Measurements from ENCODE around the gene IPMK.

The IPMK gene

DNA sequence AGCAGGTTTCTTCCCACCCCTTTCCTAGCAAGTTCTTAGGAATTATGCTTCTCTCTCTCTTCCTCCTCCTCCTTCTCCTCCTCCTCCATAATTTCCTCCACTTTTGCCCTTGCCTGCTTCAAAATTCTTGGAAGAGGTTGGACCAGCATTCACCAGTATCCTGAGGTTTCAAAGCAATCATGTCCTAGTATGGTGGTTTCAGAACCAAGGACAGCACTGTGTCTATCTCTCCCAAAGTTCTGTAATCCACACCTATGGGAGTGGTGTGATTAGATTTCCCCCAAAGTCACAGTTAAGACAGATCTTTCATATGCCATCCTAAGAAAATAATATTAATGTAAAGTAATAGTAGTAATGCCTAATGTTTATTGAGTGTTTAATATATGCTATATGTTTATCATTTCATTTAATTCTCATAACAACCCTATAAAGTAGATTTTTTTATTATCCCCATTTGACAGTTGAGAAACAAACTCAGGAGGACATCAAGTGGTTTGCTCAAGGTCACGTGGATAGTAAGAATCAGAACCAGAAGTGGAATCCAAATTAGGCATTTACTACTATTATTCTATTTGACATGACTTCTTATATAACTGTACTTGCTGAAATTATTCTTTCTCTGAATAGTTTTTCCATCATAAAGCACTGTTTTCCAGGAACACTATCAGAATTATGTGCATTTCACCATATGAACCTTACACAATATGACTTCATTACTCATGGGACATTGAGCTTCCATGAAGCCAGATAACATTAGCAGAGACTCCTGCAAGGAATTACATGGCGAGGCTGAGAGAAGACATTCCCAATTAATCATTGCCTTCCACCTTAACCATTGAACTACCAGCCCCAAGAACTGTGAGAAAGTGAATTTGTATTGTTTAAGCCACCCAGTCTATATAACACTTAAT is 91.4 kb downstream of the IPMK start:
- TF ChIP-seq, protein P1, sequence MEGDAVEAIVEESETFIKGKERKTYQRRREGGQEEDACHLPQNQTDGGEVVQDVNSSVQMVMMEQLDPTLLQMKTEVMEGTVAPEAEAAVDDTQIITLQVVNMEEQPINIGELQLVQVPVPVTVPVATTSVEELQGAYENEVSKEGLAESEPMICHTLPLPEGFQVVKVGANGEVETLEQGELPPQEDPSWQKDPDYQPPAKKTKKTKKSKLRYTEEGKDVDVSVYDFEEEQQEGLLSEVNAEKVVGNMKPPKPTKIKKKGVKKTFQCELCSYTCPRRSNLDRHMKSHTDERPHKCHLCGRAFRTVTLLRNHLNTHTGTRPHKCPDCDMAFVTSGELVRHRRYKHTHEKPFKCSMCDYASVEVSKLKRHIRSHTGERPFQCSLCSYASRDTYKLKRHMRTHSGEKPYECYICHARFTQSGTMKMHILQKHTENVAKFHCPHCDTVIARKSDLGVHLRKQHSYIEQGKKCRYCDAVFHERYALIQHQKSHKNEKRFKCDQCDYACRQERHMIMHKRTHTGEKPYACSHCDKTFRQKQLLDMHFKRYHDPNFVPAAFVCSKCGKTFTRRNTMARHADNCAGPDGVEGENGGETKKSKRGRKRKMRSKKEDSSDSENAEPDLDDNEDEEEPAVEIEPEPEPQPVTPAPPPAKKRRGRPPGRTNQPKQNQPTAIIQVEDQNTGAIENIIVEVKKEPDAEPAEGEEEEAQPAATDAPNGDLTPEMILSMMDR (IDR thresholded peaks at IDR 0.05; ENCODE audit: low read depth, low read length, missing control alignments), result no peak
- H3K4me3 ChIP-seq (ENCODE audit: low read depth, low read length), result no peak overlapping the region
- DNase-seq (ENCODE audit: low read depth), result no peak

DNA sequence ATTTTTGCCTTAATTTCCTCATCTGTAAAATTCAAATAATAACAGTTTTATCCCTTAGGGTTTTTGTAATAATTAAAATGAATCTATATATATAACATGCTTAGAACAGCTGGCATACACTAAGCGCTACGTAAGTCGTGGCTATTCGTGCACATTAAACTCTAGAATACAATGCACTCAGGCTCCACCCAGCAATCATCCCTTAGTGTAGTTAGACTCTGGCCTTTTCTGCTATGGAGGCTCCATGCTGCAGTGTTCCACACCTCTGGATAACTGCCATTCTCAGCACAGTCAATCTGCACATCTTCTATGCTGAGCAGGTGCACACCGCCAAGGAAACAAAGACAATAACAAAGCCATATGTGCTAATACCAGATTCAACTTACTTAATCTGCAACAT is 92.9 kb downstream of the IPMK start:
- no peak for DNase-seq (ENCODE audit: low read depth)
- TF ChIP-seq, protein P1 (IDR thresholded peaks at IDR 0.05; ENCODE audit: low read depth, low read length, missing control alignments), result no peak

DNA sequence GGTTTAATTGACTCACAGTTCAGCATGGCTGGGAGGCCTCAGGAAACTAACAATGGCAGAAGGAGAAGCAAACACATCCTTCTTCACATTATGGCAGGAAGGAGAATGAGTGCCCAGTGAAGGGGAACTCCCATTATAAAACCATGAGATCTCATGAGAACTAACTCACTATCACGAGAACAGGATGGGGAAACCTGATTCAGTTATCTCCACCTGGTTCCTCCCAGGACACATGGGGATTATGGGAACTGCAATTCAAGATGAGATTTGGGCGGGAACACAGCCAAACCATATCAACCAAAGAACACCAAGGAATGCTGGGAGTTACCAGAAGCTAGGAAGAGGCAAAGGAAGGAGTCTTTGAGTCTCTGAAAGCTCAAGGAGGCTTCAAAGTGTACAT is 94.3 kb downstream of the IPMK start:
- TF ChIP-seq, protein P1 (IDR thresholded peaks at IDR 0.05; ENCODE audit: low read depth, low read length, missing control alignments), result no peak
- H3K4me3 ChIP-seq (ENCODE audit: low read depth, low read length), result no peak overlapping the region
- DNase-seq (ENCODE audit: low read depth), result no peak

More for the DNA sequence above, 92.9 kb downstream of the IPMK start:
- H3K4me3 ChIP-seq (ENCODE audit: low read depth, low read length), result no peak overlapping the region

DNA sequence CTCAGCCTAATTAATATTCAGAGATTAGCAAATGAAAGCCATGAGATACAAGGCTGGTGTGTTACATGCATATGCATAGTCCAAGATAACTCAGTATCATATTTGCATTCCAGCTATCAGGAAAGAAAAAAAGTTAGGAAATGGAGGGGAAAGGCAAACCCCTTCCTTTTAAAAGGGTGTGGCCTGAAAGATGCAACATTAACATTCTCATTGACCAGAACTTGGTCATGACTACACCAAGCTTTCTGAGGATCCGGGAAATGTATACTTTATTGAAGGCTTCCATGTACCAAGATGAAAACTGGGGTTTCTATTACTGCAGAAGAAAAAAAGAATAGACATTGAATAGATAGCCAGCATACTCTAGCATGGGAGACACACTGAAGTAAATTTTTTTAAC is 96.5 kb downstream of the IPMK start:
- DNase-seq (ENCODE audit: low read depth), result no peak
- TF ChIP-seq, protein P1 (IDR thresholded peaks at IDR 0.05; ENCODE audit: low read depth, low read length, missing control alignments), result no peak
- H3K4me3 ChIP-seq (ENCODE audit: low read depth, low read length), result no peak overlapping the region

DNA sequence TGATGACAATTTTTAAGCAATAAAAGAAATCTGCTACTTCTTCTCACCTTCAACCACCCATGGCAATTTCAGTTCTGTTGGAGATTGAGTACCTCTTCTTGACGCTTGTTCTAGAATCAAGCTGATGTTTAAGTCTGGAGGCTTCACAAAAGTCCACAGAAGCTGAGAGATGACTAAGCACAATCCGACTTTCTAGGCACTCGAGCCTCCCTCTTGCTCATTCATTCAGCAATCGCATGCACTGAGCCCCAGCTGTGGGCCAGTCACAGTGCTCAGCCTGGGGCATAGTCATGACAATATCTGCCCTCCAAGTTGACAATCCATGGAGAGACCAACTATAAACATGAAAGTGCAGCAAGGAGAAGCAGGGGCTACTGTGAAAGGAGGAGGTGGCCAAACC is 103.2 kb downstream of the IPMK start:
- TF ChIP-seq, protein P1 (IDR thresholded peaks at IDR 0.05; ENCODE audit: low read depth, low read length, missing control alignments), result no peak

DNA sequence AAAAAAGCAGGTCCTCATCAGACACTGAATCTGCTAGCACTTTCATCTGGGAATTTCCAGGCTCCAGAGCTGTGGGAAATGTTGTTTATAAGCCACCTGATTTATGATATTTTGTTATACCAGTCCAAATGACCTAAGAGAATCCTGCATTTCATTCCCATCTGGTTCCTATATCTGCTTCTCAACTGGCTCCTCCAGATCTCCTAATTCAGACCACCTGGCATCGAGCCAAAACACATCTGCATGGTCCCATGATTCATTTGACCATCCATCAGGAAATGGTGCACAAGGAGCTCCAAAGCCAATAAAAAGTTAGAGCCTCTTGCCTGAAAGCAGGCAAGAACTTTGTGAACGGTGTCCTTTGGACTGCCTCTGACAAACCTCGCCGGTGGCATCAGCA is 108.9 kb downstream of the IPMK start:
- no peak for DNase-seq (ENCODE audit: low read depth)
- H3K4me3 ChIP-seq (ENCODE audit: low read depth, low read length), result no peak overlapping the region
- TF ChIP-seq, protein P1 (IDR thresholded peaks at IDR 0.05; ENCODE audit: low read depth, low read length, missing control alignments), result no peak

More for the DNA sequence above, 103.2 kb downstream of the IPMK start:
- H3K4me3 ChIP-seq (ENCODE audit: low read depth, low read length), result no peak overlapping the region
- no peak for DNase-seq (ENCODE audit: low read depth)

Data from GM12864 (cell line).